Hippocampal formation (tissue), 2 donors: ENCODE results near the gene PTPRD.

Source experiments
- DNase-seq, 2 donors: peaks; one replicate each; lab custom pipeline; 2025; lab: John Stamatoyannopoulos, UW

PTPRD gene

GRCh38 chr9:8904771-8905515 is 1707.9 kb downstream of the PTPRD start:
- DNase-seq = no peak

- no peak for DNase-seq
These were observed 1709.7 kb downstream of the PTPRD start for GRCh38 chr9:8903077-8903476.

DNA sequence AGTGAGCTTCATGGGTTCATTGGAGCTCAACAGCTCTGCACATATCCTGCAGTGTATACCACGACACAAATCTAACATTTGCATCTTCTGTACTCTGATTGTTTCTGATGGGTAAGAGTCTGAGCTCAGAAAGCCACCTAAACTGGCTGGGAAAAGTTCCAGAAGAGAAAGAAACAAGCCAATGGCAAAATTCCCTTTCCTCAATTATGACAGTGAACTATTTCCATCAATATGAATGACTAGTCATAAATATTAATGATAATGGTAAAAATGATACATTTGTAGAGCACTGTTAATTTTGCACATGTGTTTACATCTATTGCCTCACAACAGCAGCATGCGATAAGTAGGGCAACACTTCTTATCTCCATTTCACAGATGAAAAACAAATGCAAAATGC is 1711.7 kb downstream of the PTPRD start:
- DNase-seq = no peak

DNA sequence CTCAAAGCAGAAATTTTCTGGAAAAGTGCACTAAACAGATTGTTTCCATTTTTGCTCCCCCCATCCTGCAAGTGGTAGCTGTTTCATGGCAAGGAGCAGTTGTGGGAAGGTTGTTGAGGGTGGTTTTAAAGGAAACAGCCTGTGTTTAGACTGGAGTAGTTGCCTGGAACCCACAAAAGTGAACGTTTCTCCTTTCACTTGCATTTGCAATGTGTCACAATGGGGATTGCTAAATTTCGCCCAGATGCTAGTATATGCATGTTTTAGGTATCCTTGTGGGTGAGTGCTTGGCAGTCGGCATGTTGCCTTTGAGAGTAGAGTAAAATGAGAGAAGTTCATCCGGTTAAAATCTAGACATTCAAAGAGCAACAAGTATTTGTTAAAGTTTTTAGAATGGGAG is 1713.3 kb downstream of the PTPRD start:
- no peak for DNase-seq

DNA sequence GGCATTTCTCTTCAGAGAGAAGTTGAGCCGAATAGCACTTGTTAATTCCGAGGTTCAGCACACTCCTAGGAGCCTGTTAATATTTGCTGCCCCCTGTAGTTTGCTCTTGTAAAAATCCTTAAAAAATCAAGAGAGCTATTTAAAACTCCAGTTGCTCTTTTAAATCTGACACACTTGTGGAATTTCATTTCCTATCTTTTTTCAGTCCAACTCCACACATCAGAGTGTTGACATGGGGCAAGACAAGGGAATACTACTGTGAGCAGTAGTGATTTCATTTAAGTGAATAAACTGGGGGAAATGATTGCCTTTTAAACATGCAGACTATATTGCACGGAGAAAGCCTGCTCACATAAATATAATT is 1717.0 kb downstream of the PTPRD start:
- DNase-seq = peak; percentile 10 to 91

- no peak for DNase-seq
These were observed 1717.5 kb downstream of the PTPRD start for GRCh38 chr9:8895106-8895860.

DNA sequence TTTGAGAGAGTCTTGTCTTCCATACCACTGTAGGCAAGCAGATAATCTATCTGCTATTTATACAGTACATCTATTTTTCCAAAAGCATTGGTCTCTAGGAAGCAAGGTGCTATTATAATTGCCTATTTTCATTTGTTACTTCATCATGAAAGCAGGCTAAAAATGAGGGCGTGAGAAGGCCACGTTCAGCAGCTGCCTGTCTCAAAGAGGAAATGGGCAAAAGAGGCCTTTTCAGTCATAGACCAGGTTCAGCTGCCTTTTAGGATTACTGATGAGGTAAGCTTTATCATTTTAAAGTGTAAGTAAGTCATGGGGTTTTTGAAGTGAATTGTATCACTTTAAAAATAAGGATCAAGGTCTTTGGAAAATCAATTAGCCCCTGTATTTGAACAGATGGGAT is 1722.1 kb downstream of the PTPRD start:
- no peak for DNase-seq

- no peak for DNase-seq
These were observed 1723.7 kb downstream of the PTPRD start for GRCh38 chr9:8889100-8889499.

GRCh38 chr9:8888591-8888990 is 1724.2 kb downstream of the PTPRD start:
- DNase-seq = no peak

GRCh38 chr9:8887369-8887768 is 1725.4 kb downstream of the PTPRD start:
- no peak for DNase-seq

DNA sequence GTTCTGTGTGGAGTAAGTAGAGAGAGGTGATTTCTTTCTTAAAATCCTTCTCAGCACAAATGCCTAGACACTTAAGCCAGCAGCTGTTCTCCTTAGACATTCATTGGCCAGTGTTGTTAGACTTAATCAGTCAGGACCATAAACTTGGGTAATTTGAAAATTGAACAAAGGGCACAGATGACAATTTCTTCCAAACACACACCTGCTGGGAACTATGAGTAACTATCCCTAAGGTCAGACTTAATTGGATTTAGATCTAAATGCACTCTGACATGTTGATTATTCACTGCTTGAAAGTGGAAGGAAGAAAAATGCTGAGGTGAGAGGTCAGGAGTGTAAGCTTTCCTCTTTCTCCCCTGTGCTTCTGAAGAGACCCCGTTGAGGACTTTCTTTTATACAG is 1729.5 kb downstream of the PTPRD start:
- DNase-seq = no peak

DNA sequence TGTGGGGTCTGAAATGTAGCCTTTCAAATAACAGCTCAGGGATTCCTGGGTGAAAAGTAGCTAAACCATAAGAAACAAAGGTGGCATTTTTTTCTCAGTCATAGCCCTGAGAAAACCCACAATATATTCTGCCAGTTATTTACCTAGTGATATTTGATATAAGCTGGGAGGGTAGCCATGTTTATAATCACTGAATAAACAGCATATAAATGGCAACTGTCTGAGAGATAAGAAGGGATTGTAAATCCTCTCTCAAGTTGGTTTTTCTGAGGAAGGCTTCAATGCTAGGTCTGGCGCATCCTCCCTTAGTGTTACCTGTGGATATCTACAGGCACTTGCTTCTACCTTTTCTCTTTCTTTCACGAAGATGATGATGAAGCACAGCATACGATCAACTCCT is 1732.7 kb downstream of the PTPRD start:
- no peak for DNase-seq

GRCh38 chr9:8879284-8879683 is 1733.5 kb downstream of the PTPRD start:
- peak in 1 of 2 donors; percentile 19 for DNase-seq

GRCh38 chr9:8877753-8878494 is 1734.9 kb downstream of the PTPRD start:
- peak in 1 of 2 donors; percentile 74 for DNase-seq

- no peak for DNase-seq
These were observed 1736.5 kb downstream of the PTPRD start for GRCh38 chr9:8876303-8876702.

- no peak for DNase-seq
These were observed 1738.3 kb downstream of the PTPRD start for GRCh38 chr9:8874482-8874881.

GRCh38 chr9:8872802-8873201 is 1740.0 kb downstream of the PTPRD start:
- DNase-seq = no peak

- peak in 1 of 2 donors; percentile 83 for DNase-seq
These were observed 1740.9 kb downstream of the PTPRD start for GRCh38 chr9:8871796-8872445.

- DNase-seq = no peak
These were observed 1741.4 kb downstream of the PTPRD start for GRCh38 chr9:8871396-8871795.

GRCh38 chr9:8869812-8870211 is 1743.0 kb downstream of the PTPRD start:
- DNase-seq = no peak

- no peak for DNase-seq
These were observed 1744.2 kb downstream of the PTPRD start for GRCh38 chr9:8868632-8869031.

GRCh38 chr9:8867148-8867547 is 1745.7 kb downstream of the PTPRD start:
- no peak for DNase-seq
